Astrocyte of the cerebellum (primary cell): ENCODE results near the gene ARHGAP11A.

Experiments
- DNase-seq: peaks from one replicate; pipeline ENCODE4 v3.0.0-alpha.2; 2011; ENCODE audit warnings: low read depth
- H3K4me3 ChIP-seq: 2 replicates; pipeline ENCODE4 v1.5.1; 2011; ENCODE audit warnings: mild to moderate bottlenecking, low read depth, low read length, moderate library complexity
- in situ Hi-C: cut with HindIII; loops from 2 replicates; pipeline ENCODE4 v1.10.0; 2017; ENCODE audit warnings: low sequenced_read_pairs
- TF ChIP-seq, protein P1 (sequence below): IDR thresholded peaks from 2 replicates; pipeline ENCODE4 v1.5.1; 2012; ENCODE audit warnings: low read length, low read depth, moderate library complexity, mild to moderate bottlenecking; ENCODE audit errors: missing control alignments

The ARHGAP11A gene

DNA sequence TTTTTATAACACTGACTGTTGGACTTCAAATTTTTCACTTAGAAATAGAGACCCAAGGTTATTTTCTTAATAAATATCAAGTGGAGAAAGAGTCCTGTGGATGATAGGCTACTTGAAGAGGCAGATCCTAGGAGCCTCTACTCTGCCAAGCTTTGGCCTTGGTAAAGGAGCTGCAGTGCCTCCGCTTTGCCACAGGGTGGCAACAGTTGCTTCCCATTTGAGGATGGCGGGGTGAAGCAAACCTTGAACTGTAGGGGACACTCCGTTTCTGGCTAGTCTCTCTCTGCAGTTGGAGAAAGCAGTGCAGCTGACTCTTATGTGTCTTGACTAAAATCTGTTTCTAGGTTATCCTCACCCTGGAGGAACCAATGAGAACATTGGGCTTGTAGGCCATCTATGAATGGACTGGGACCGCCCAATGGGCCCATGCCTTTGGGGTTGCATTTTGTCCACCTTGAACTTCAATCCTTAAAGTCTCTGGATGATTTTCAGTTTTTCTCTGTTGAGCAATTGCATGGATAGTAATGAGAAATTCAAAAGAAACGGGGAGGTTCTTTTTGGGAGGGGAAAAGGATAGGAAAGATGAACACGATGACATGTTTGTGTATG is 36.0 kb downstream of the ARHGAP11A start:
- no peak for DNase-seq
- in situ Hi-C loops, result no loop called here
- H3K4me3 ChIP-seq, result no peak overlapping the region
- TF ChIP-seq, protein P1, sequence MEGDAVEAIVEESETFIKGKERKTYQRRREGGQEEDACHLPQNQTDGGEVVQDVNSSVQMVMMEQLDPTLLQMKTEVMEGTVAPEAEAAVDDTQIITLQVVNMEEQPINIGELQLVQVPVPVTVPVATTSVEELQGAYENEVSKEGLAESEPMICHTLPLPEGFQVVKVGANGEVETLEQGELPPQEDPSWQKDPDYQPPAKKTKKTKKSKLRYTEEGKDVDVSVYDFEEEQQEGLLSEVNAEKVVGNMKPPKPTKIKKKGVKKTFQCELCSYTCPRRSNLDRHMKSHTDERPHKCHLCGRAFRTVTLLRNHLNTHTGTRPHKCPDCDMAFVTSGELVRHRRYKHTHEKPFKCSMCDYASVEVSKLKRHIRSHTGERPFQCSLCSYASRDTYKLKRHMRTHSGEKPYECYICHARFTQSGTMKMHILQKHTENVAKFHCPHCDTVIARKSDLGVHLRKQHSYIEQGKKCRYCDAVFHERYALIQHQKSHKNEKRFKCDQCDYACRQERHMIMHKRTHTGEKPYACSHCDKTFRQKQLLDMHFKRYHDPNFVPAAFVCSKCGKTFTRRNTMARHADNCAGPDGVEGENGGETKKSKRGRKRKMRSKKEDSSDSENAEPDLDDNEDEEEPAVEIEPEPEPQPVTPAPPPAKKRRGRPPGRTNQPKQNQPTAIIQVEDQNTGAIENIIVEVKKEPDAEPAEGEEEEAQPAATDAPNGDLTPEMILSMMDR, result peak; percentile 98

DNA sequence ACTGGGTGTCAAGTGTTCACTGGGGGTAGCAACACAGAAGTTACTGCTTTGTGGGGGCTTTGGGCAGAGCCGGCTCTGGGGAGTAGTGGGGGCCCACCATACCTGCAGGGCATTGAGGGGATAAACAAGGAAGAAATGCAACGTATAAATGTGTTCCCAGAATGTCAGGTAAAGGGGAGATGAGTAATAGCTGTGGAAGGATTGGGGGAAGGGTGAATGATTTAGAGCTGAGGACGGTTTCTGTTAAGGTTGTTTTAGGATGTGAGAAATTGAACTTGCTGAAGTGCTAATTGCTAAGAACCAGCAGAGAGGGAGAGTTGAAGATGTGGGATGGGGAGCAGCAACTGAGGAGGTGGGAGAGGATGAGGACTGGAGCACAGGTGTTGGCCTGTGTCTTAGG is 36.9 kb downstream of the ARHGAP11A start:
- H3K4me3 ChIP-seq, result no peak overlapping the region
- in situ Hi-C loops, result no loop called here
- no peak for DNase-seq
- TF ChIP-seq, protein P1, result no peak

DNA sequence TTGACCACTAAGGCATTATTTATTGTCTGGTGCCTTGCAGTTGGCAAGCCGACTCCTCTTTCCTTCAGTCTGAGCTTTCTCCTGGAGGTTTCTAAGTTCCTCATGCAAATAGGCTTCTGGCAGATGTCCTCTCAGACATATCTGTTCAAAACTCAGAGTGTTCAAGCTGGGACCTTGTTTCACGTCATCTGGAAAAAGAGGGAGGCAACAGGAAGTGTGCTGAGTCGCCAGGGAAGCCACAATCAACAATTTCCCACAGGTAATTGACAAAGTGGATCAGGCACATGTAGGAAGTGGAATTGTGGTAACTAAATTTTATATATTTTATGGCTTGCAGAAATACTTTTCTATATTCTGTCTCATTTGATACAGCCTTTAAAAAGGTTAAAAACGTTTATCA is 40.8 kb downstream of the ARHGAP11A start:
- TF ChIP-seq, protein P1, result no peak
- no peak overlapping the region for H3K4me3 ChIP-seq
- DNase-seq, result no peak
- in situ Hi-C loops, result no loop called here

DNA sequence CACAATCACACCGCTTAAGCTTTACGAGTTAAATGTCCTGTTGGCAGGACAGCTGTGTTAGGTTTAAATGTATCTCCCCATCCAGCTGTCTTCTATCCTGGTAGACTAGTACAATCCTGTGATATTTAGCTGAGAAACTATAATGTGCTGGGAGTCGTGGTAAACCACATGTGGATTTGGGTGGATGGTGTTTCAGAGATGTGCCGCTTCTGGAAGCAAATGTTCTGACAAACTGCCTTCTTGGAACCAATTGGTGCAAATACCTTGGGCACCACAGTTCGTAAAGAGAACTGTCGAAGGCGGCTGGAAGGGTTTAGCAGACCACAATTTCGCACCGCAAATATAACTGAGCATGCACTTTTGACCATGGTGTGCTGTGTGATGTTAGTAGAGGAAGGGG is 41.2 kb downstream of the ARHGAP11A start:
- no peak overlapping the region for H3K4me3 ChIP-seq
- DNase-seq, result no peak
- in situ Hi-C loops, result no loop called here
- TF ChIP-seq, protein P1, result no peak

DNA sequence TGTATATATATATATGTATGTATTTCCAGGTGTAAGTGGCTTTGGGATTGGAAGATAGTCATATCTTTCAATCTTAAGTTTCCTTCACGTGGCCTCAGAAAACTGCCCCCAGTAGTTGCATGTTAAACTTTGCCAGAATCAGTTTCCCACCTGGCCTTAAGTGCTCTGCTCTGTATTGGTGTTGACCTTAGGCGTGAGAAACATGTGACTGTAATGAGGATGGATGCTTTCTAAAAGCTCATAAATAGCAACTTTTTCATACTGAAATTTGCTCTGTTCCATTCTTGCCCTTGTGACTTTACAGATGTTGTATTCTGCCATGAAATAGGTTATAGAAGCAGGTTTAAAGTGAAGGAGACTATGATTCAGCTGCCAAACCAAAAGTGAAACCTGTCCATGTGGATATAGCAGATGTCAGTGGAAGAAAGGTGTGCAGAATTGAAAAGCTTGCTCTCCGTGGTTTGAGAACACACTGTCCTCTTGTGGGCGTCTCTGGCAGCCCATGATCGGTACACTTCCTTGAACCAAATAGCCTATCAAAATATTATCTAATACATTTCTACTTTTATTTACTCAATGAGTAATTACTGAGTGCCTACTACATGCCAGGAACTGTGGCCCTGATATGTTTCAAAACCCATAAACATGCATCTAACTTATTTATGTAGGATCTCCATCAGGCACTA is 42.0 kb downstream of the ARHGAP11A start:
- H3K4me3 ChIP-seq, result no peak overlapping the region

DNA sequence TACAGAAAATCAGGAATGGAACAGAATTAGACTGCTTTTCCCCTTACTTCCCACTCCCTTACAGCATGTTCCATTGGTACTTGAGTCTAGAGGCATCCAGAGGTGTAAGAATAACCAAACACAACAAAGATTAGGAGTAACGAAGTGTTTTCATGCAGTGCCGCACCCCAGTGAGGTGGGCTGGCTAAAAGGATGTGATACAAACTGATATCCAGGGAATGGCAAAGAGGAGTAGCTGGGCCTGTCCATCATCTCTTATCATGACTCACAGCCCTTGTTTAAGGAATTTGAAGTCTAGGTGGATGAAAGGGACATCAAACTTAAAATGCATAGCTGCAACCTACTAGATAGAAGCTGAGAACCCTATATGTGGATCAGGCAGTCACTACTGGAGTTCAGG is 42.6 kb downstream of the ARHGAP11A start:
- no peak for DNase-seq
- in situ Hi-C loops, result no loop called here
- TF ChIP-seq, protein P1, result no peak
- no peak overlapping the region for H3K4me3 ChIP-seq

More for the DNA sequence above, 42.0 kb downstream of the ARHGAP11A start:
- in situ Hi-C loops, result no loop called here
- DNase-seq, result no peak
- TF ChIP-seq, protein P1, result peak; percentile 44
